OCI-LY7 (cell line): ENCODE measurements around the gene CRYL1.

Experiments used
- CTCF ChIP-seq: fragments of 200-600 bp; sonication (generic); conservative IDR thresholded peaks from 2 replicates; pipeline ENCODE4 v1.5.1; 2014; ENCODE audit warnings: mild to moderate bottlenecking, antibody characterized with exemption, low read length, moderate library complexity, mixed read lengths
- EZH2phosphoT487 ChIP-seq: fragments of 200-600 bp; sonication (generic); IDR thresholded peaks from 2 replicates; pipeline ENCODE4 v1.6.1; 2018; ENCODE audit warnings: low read depth, borderline replicate concordance, mild to moderate bottlenecking, mixed run types, antibody characterized with exemption, low read length, moderate library complexity, mixed read lengths

GRCh38 chr13:20381401-20381800 is 144.3 kb downstream of the CRYL1 start:
- no peak for TF ChIP-seq CTCF
- TF ChIP-seq EZH2phosphoT487 = no peak
